B cell (primary cell): ENCODE results near the gene MACO1.

Experiments used
- EZH2 ChIP-seq: IDR thresholded peaks from 2 replicates; pipeline ENCODE4 v1.6.1; 2012; ENCODE audit warnings: borderline replicate concordance, low read depth, mild to moderate bottlenecking, moderate library complexity, low read length; ENCODE audit not compliant: insufficient read depth, poor library complexity, severe bottlenecking
- TF ChIP-seq, protein P1 (sequence below): fragments of 200-600 bp; IDR thresholded peaks from one replicate; pipeline ENCODE4 v1.8.0; 2022; ENCODE audit warnings: antibody characterized with exemption, mild to moderate bottlenecking

DNA sequence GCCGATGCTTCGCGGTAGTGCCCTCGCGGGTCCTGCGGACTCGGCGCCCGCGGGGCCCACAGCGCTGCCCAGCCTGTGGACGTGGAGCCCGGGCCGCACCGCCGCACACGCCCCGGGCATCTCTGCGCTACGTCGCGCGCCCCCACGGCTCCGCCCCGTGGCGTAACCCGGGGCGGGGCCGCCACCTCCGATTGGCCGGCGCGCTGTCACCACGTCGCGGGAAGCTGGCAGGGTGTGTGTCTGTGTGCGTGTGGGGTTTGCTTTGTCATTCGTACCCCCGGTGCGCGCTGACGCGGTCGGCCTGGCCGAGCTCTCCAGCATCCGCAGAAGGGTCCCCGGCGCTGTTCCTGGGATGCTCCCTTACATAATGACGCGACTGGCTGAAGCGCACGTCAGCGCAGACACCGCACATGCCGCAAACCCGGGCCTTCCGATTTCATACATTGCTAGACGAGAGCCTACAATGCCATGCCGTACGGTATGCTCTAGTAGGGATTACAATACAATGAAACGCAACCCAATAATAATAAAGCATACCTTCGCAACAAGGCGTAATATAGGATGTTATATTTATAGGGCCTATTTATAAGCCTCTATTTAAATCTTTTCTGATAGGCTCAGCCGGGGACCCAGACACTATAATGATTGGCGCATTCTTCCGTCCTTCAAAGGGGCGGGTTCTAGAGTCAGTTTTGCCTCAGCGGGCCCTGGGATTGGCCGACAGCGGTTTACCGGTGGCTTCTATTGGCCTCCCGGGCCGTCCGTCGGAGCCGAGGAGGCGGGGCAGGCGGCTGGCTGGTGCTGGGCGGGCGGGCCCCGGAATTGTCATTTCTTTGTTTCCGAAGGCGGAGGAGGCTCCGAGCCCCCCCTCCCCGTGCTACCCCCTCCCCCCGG, at the start of gene MACO1:
- TF ChIP-seq, protein P1, sequence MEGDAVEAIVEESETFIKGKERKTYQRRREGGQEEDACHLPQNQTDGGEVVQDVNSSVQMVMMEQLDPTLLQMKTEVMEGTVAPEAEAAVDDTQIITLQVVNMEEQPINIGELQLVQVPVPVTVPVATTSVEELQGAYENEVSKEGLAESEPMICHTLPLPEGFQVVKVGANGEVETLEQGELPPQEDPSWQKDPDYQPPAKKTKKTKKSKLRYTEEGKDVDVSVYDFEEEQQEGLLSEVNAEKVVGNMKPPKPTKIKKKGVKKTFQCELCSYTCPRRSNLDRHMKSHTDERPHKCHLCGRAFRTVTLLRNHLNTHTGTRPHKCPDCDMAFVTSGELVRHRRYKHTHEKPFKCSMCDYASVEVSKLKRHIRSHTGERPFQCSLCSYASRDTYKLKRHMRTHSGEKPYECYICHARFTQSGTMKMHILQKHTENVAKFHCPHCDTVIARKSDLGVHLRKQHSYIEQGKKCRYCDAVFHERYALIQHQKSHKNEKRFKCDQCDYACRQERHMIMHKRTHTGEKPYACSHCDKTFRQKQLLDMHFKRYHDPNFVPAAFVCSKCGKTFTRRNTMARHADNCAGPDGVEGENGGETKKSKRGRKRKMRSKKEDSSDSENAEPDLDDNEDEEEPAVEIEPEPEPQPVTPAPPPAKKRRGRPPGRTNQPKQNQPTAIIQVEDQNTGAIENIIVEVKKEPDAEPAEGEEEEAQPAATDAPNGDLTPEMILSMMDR, result no peak
- TF ChIP-seq EZH2, result no peak
